MM.1S (cell line): Measurements from ENCODE around the gene HSPA12B.

ENCODE experiments used
- DNase-seq: peaks from one replicate; pipeline ENCODE4 v3.0.0-alpha.2; 2015
- H2AFZ ChIP-seq: fragments of 300-600 bp; sonication (generic); 2 replicates; pipeline ENCODE4 v1.6.0; 2016; ENCODE audit warnings: antibody characterized with exemption, low read length
- H3F3A ChIP-seq: fragments of 300-600 bp; sonication (generic); 2 replicates; pipeline ENCODE4 v1.6.1; 2016; ENCODE audit warnings: mild to moderate bottlenecking, antibody characterized with exemption, low read length, moderate library complexity, mixed read lengths; ENCODE audit not compliant: insufficient read depth
- H3K27ac ChIP-seq: fragments of 300-600 bp; sonication (generic); 2 replicates; pipeline ENCODE4 v1.5.1; 2016; ENCODE audit warnings: mild to moderate bottlenecking, low read length
- H3K27me3 ChIP-seq: fragments of 300-600 bp; sonication (generic); replicated peaks from 2 replicates; pipeline ENCODE4 v1.6.0; 2016; ENCODE audit warnings: low read length; ENCODE audit not compliant: insufficient read depth
- H3K36me3 ChIP-seq: fragments of 300-600 bp; sonication (generic); replicated peaks from 2 replicates; pipeline ENCODE4 v1.6.1; 2016; ENCODE audit warnings: mild to moderate bottlenecking, low read length, mixed read lengths; ENCODE audit not compliant: insufficient read depth
- H3K4me1 ChIP-seq: fragments of 300-600 bp; sonication (generic); 2 replicates; pipeline ENCODE4 v1.6.1; 2016; ENCODE audit warnings: low read length, mixed read lengths
- H3K4me2 ChIP-seq: fragments of 300-600 bp; sonication (generic); 2 replicates; pipeline ENCODE4 v1.6.0; 2016; ENCODE audit warnings: low read depth, low read length
- H3K4me3 ChIP-seq: fragments of 300-600 bp; sonication (generic); 2 replicates; pipeline ENCODE4 v1.5.1; 2016; ENCODE audit warnings: low read length, mixed read lengths
- H3K79me2 ChIP-seq: fragments of 300-600 bp; sonication (generic); 2 replicates; pipeline ENCODE4 v1.6.1; 2016; ENCODE audit warnings: mixed run types, low read length, mixed read lengths
- H3K9ac ChIP-seq: fragments of 300-600 bp; sonication (generic); 2 replicates; pipeline ENCODE4 v1.6.1; 2016; ENCODE audit warnings: low read length, mixed read lengths
- H3K9me2 ChIP-seq: fragments of 300-600 bp; sonication (generic); replicated peaks from 2 replicates; pipeline ENCODE4 v1.6.1; 2016; ENCODE audit warnings: mild to moderate bottlenecking, low read length, mixed read lengths; ENCODE audit not compliant: insufficient read depth
- H3K9me3 ChIP-seq: fragments of 300-600 bp; sonication (generic); replicated peaks from 2 replicates; pipeline ENCODE4 v1.6.1; 2016; ENCODE audit warnings: mild to moderate bottlenecking, low read length, mixed read lengths; ENCODE audit not compliant: insufficient read depth
- H4K20me1 ChIP-seq: fragments of 300-600 bp; sonication (generic); 2 replicates; pipeline ENCODE4 v1.6.1; 2016; ENCODE audit warnings: mild to moderate bottlenecking, low read length, moderate library complexity, mixed read lengths; ENCODE audit not compliant: insufficient read depth
- EZH2 ChIP-seq: fragments of 300-600 bp; sonication (generic); optimal IDR thresholded peaks from 2 replicates; pipeline ENCODE3; 2017; ENCODE audit warnings: low read depth, mild to moderate bottlenecking, antibody characterized with exemption, low read length, mixed read lengths
- EZH2phosphoT487 ChIP-seq: fragments of 300-600 bp; sonication (generic); IDR thresholded peaks from 2 replicates; pipeline ENCODE4 v1.6.1; 2018; ENCODE audit warnings: antibody characterized with exemption, low read length
- TF ChIP-seq, protein P1 (sequence below): fragments of 300-600 bp; sonication (generic); IDR thresholded peaks from 2 replicates; pipeline ENCODE4 v1.5.1; 2016; ENCODE audit warnings: antibody characterized with exemption, low read length, mixed read lengths

HSPA12B gene

DNA sequence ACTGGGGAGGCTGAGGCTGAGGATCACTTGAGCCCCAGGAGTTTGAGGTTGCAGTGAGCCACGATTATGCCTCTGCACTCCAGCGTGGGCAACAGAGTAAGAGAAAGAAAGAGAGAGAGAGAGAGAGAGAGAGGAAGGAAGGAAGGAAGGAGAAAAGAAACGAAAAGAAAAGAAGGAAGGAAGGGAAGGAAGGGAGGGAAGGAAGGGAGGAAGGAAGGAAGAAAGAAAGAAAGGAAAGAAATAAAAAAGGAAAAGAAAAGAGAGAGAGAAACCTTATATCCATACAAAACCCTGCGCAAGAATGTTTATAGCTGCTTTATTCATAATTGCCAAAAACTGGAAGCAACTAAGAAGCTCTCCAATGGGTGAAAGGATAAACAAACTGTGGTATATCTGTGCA lies 8.1 kb upstream of the HSPA12B start:
- no peaks in the 10 kb centered on the region for H3K9me2 ChIP-seq
- H2AFZ ChIP-seq: no peak overlapping the region
- H4K20me1 ChIP-seq: no peaks in the 10 kb centered on the region
- peaks cover 13% of the 10 kb centered on the region for H3K4me1 ChIP-seq
- H3K4me3 ChIP-seq: no peak overlapping the region
- no peak for DNase-seq
- H3K27ac ChIP-seq: no peak overlapping the region
- no peak overlapping the region for H3K4me2 ChIP-seq
- H3K36me3 ChIP-seq: no peaks in the 10 kb centered on the region
- H3F3A ChIP-seq: no peaks in the 10 kb centered on the region
- TF ChIP-seq EZH2 (no peak), EZH2phosphoT487 (no peak)
- TF ChIP-seq, protein P1, sequence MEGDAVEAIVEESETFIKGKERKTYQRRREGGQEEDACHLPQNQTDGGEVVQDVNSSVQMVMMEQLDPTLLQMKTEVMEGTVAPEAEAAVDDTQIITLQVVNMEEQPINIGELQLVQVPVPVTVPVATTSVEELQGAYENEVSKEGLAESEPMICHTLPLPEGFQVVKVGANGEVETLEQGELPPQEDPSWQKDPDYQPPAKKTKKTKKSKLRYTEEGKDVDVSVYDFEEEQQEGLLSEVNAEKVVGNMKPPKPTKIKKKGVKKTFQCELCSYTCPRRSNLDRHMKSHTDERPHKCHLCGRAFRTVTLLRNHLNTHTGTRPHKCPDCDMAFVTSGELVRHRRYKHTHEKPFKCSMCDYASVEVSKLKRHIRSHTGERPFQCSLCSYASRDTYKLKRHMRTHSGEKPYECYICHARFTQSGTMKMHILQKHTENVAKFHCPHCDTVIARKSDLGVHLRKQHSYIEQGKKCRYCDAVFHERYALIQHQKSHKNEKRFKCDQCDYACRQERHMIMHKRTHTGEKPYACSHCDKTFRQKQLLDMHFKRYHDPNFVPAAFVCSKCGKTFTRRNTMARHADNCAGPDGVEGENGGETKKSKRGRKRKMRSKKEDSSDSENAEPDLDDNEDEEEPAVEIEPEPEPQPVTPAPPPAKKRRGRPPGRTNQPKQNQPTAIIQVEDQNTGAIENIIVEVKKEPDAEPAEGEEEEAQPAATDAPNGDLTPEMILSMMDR: no peak
- H3K79me2 ChIP-seq: no peaks in the 10 kb centered on the region
- H3K27me3 ChIP-seq: peaks cover 22% of the 10 kb centered on the region
- no peaks in the 10 kb centered on the region for H3K9me3 ChIP-seq
- H3K9ac ChIP-seq: no peak overlapping the region

DNA sequence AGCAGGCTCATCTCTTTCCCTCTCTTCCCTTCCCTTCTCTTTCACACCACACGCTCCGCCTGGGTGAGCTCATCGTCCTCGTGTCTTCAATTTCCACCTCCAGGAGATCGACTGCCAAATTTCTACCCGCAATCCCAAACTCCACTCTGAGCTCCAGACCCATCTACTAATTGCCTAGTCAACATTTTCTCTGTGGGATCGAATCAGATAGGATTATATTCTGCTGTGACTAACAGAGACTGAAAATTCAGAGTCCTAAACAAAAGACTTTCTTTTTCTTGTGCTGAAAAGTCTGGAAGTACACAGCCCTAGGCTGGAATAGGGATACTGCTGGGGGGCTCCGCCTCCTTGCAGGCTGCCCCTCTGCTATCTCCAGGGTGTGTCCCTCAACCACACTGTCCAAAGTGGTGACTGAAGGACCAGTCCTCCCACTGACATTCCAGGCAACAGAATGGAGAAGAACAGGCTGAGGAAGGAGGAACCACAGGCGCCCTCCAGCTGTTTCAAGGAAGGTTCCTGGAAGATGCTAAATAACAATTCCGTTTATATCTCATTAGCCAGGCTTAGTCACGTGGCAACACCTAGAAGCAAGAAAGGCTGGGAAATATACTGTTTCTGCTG lies 5.0 kb upstream of the HSPA12B start:
- no peaks in the 10 kb centered on the region for H4K20me1 ChIP-seq
- no peak overlapping the region for H3K4me3 ChIP-seq
- H3K27ac ChIP-seq: no peak overlapping the region
- no peaks in the 10 kb centered on the region for H3K36me3 ChIP-seq
- TF ChIP-seq EZH2 (no peak), EZH2phosphoT487 (no peak)
- H3K27me3 ChIP-seq: peaks cover 34% of the 10 kb centered on the region
- no peak overlapping the region for H3K4me2 ChIP-seq
- DNase-seq: no peak
- H3K9me2 ChIP-seq: no peaks in the 10 kb centered on the region
- no peaks in the 10 kb centered on the region for H3K79me2 ChIP-seq
- H3K9ac ChIP-seq: no peak overlapping the region
- no peaks in the 10 kb centered on the region for H3K9me3 ChIP-seq
- no peak overlapping the region for H2AFZ ChIP-seq
- no peaks in the 10 kb centered on the region for H3K4me1 ChIP-seq
- no peaks in the 10 kb centered on the region for H3F3A ChIP-seq

DNA sequence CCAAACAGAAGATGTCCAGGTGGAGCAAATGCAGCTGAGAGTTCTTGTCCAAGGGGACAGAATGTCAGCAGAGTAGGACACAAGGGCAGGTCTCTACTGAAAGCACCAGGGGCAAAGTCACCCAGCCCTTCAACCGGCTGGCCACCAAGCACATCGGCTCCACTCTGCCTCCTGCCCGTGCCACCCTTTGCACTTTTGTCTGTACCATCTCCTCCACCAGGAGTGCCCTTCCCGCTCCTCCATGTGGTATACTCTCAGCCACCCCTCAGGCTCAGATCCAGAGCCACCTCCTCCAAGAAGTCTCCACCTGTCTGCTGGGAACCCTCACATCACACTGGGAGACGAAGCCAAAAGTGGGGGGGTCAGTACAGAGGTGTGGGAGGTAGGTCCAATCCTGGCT lies 4.1 kb upstream of the HSPA12B start:
- no peaks in the 10 kb centered on the region for H3F3A ChIP-seq
- H3K4me2 ChIP-seq: no peak overlapping the region
- H3K27me3 ChIP-seq: peaks cover 41% of the 10 kb centered on the region
- no peaks in the 10 kb centered on the region for H4K20me1 ChIP-seq
- H3K79me2 ChIP-seq: no peaks in the 10 kb centered on the region
- DNase-seq: no peak
- TF ChIP-seq EZH2 (no peak), EZH2phosphoT487 (no peak)
- TF ChIP-seq, protein P1: no peak
- H3K9me2 ChIP-seq: no peaks in the 10 kb centered on the region
- H2AFZ ChIP-seq: no peak overlapping the region
- no peak overlapping the region for H3K27ac ChIP-seq
- no peaks in the 10 kb centered on the region for H3K36me3 ChIP-seq
- no peaks in the 10 kb centered on the region for H3K4me1 ChIP-seq
- no peak overlapping the region for H3K9ac ChIP-seq
- no peak overlapping the region for H3K4me3 ChIP-seq
- no peaks in the 10 kb centered on the region for H3K9me3 ChIP-seq

DNA sequence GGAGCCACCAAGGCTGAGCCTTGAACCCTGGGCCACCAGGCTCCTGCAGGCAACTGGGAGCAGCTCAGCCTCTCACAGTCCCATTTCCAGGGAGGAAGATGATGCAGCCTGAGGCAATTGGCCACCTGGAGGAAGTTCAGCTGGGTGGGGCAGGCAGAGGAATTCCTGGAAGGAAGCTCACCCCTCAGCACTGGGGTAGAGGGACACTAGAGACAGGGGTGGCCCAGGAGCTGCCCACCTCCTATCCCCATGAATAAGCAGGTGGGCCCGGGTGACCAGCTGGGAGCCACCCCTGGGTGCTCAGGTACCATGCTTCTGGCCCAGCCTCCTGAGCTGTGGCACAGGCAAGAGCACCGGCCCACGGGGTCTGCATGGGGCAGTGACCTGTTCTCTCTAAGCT lies 3.6 kb upstream of the HSPA12B start:
- no peak for TF ChIP-seq EZH2phosphoT487
- TF ChIP-seq, protein P1: no peak
- no peak for TF ChIP-seq EZH2
- no peak overlapping the region for H3K4me2 ChIP-seq
- no peak for DNase-seq

More for the DNA sequence above, 3.6 kb upstream of the HSPA12B start:
- Histone ChIP-seq H3K9ac (no peak overlapping the region), H3K27ac (no peak overlapping the region), H2AFZ (no peak overlapping the region), H3K27me3 (peaks cover 43% of the 10 kb centered on the region), H3K36me3 (no peaks in the 10 kb centered on the region), H4K20me1 (no peaks in the 10 kb centered on the region), H3K9me2 (no peaks in the 10 kb centered on the region), H3K4me3 (no peak overlapping the region), H3K4me1 (no peaks in the 10 kb centered on the region), H3F3A (no peaks in the 10 kb centered on the region), H3K79me2 (no peaks in the 10 kb centered on the region), H3K9me3 (no peaks in the 10 kb centered on the region)
